HEK293 (cell line): ENCODE measurements around the gene LRBA.

Experiments used
- ATF2 ChIP-seq: fragments of 450-650 bp; formaldehyde crosslinking; IDR thresholded peaks from 2 replicates; pipeline ENCODE4 v1.5.1; 2016; ENCODE audit warnings: missing biosample characterization, missing genetic modification characterization, low read depth
- INSM2 ChIP-seq: fragments of 450-650 bp; formaldehyde crosslinking; IDR thresholded peaks from 2 replicates; pipeline ENCODE4 v1.5.1; 2016; ENCODE audit warnings: missing biosample characterization, missing genetic modification characterization
- ZNF302 ChIP-seq: fragments of 450-650 bp; formaldehyde crosslinking; IDR thresholded peaks from 2 replicates; pipeline ENCODE4 v1.5.1; 2016; ENCODE audit warnings: missing biosample characterization, missing genetic modification characterization, low read depth

DNA sequence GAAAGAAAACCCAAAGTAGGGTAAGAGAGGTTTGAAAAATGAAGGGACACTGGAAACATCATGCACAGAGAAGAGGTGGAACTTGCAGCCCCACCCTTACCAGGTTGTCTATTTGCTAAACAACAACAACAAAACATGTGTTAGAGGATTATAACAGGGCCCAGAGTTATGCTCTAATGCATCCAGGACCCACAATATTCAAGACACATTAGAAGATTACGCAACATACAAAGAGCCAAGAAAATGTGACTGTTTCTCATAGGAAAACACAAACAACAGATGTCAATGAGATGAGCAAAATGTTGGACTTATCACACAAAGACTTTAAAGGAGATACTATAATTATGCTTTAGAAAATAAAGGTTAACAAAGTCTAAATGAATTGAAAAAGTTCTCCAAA is 128.5 kb downstream of the LRBA start:
- TF ChIP-seq ATF2 (no peak), ZNF302 (no peak), INSM2 (tag by site-specific recombination) (no peak)
